Body of pancreas (tissue), 4 donors: Measurements from ENCODE around the gene RBP3. TPM values are rescaled to one million over a fixed set of nuclear protein-coding genes. Genes with fewer than 3 reads are reported as not detected.

Experiments used
- ATAC-seq: fragments of 150-250 bp; one replicate; pipeline ENCODE4 v1.9.1; 2016
- DNase-seq, 4 donors: peaks; one replicate each; pipeline ENCODE4 v3.0.0-alpha.2; 2019
- H3K27ac ChIP-seq, 4 donors: fragments of 200-600 bp; sonication (generic); 1 replicate in 3 of 4; 2 replicates in 1 of 4; pipeline versions ENCODE4 v1.5.1 to v1.6.1; 2016 to 2019; ENCODE audit warnings: mild to moderate bottlenecking in 1 of 4, mixed read lengths in 1 of 4, moderate library complexity in 1 of 4
- H3K27me3 ChIP-seq, 2 donors: fragments of 200-600 bp; sonication (generic); one replicate each; pipeline ENCODE4 v1.6.0; 2016; ENCODE audit warnings: mild to moderate bottlenecking in 1 of 2
- H3K36me3 ChIP-seq, 2 donors: fragments of 200-600 bp; sonication (generic); replicated peaks in 1 of 2; 2 replicates each; pipeline ENCODE4 v1.5.1; 2016; ENCODE audit warnings: low read depth in 2 of 2; ENCODE audit not compliant: insufficient read depth in 1 of 2
- H3K4me1 ChIP-seq: fragments of 200-600 bp; sonication (generic); one replicate; pipeline ENCODE4 v1.6.0; 2016
- H3K4me3 ChIP-seq, 2 donors: fragments of 200-600 bp; sonication (generic); 1 replicate in 1 of 2; 2 replicates in 1 of 2; pipeline ENCODE4 v1.5.1; 2016 to 2019
- H3K9me3 ChIP-seq, 3 donors: fragments of 200-600 bp; sonication (generic); 1 replicate in 2 of 3; 2 replicates in 1 of 3; pipeline ENCODE4 v1.5.1; 2016
- CTCF ChIP-seq, 7 experiments: fragments of 450-650 bp in 4 of 7; fragments of 200-600 bp in 3 of 7; sonication (generic) in 3 of 7; IDR thresholded peaks; one replicate each; pipeline ENCODE4 v1.5.1; 2016 to 2019; ENCODE audit warnings: antibody characterized with exemption in 7 of 7
- POLR2A ChIP-seq, 3 donors: fragments of 450-650 bp; IDR thresholded peaks; one replicate each; pipeline ENCODE4 v1.6.1; 2016; ENCODE audit warnings: antibody characterized with exemption in 3 of 3, mild to moderate bottlenecking in 2 of 3
- WGBS, 2 donors: methylation state at CpG; one replicate each; pipeline ENCODE4 v1.1.5; 2017; 5-methylcytosine and 5-hydroxymethylcytosine counted together
- intact Hi-C: fragments of 100-400 bp; cut with DNase I; formaldehyde crosslinking; loops from one replicate; pipeline ENCODE4 v1.15.1; 2023
- total RNA-seq, 2 donors: library from RNA; depleted of rRNA; stranded (reverse); fragments of >200 nt; gene quantifications; one replicate each; pipeline ENCODE4 v1.1.0, GENCODE V29; 2016

Gene RBP3
- total RNA-seq, 2 donors from 2014 or later: not detected

GRCh38 chr10:47360419-47361040 lies 12.4 kb downstream of the RBP3 start:
- Histone ChIP-seq H3K36me3 (no peaks in the 10 kb centered on the region), H3K9me3 (no peaks in the 10 kb centered on the region), H3K4me3 (no peak overlapping the region), H3K27me3 (no peaks in the 10 kb centered on the region), H3K27ac (no peak overlapping the region), H3K4me1 (no peaks in the 10 kb centered on the region)
- no peak for DNase-seq
- intact Hi-C loops: no loop called here
- TF ChIP-seq CTCF (IDR thresholded peaks at IDR 0.05) (no peak), POLR2A (IDR thresholded peaks at IDR 0.05) (no peak)
- 76 to 77% methylated on average over 12 to 14 of the region's 14 CpGs for WGBS, 2 donors
- no peak for ATAC-seq

- ATAC-seq: no peak
- WGBS, 2 donors: 53 to 68% methylated on average over 9 of the region's 9 CpGs
- intact Hi-C loops: no loop called here
Measured at GRCh38 chr10:47361293-47361692, 13.1 kb downstream of the RBP3 start.

GRCh38 chr10:47362199-47362598 lies 14.0 kb downstream of the RBP3 start:
- Histone ChIP-seq H3K4me1 (peaks cover 9% of the 10 kb centered on the region), H3K4me3 (no peak overlapping the region), H3K36me3 (no peaks in the 10 kb centered on the region), H3K27ac (no peak overlapping the region), H3K27me3 (no peaks in the 10 kb centered on the region), H3K9me3 (no peaks in the 10 kb centered on the region)
- intact Hi-C loops: no loop called here
- TF ChIP-seq CTCF (IDR thresholded peaks at IDR 0.05) (no peak), POLR2A (IDR thresholded peaks at IDR 0.05) (no peak)
- 80 to 83% methylated on average over 3 of the region's 3 CpGs for WGBS, 2 donors
- no peak for DNase-seq
- ATAC-seq: peak; percentile 17

More at GRCh38 chr10:47361293-47361692, 13.1 kb downstream of the RBP3 start:
- no peak for TF ChIP-seq POLR2A (IDR thresholded peaks at IDR 0.05)
- TF ChIP-seq CTCF (IDR thresholded peaks at IDR 0.05): peak; percentile 48 to 74 (median 60)
- Histone ChIP-seq H3K4me3 (no peak overlapping the region), H3K27me3 (no peaks in the 10 kb centered on the region), H3K36me3 (no peaks in the 10 kb centered on the region), H3K4me1 (peaks cover 3% of the 10 kb centered on the region), H3K9me3 (no peaks in the 10 kb centered on the region), H3K27ac (no peak overlapping the region)
- peak in 3 of 4 donors; percentile 28 to 69 (median 50) for DNase-seq

GRCh38 chr10:47363781-47364180 lies 15.6 kb downstream of the RBP3 start:
- intact Hi-C loops: no loop called here
- DNase-seq (no peak), ATAC-seq (no peak)
- H3K9me3 ChIP-seq: no peaks in the 10 kb centered on the region
- no peak for TF ChIP-seq CTCF (IDR thresholded peaks at IDR 0.05)
- TF ChIP-seq POLR2A (IDR thresholded peaks at IDR 0.05): no peak
- no peaks in the 10 kb centered on the region for H3K36me3 ChIP-seq
- peaks cover 9% of the 10 kb centered on the region for H3K4me1 ChIP-seq
- 46 to 55% methylated on average over 3 of the region's 3 CpGs for WGBS, 2 donors
- no peak overlapping the region for H3K4me3 ChIP-seq
- H3K27ac ChIP-seq: no peak overlapping the region
- H3K27me3 ChIP-seq: no peaks in the 10 kb centered on the region

- H3K36me3 ChIP-seq: no peaks in the 10 kb centered on the region
- no peaks in the 10 kb centered on the region for H3K9me3 ChIP-seq
- H3K27me3 ChIP-seq: no peaks in the 10 kb centered on the region
- intact Hi-C loops: no loop called here
- WGBS, 2 donors: 21 to 32% methylated on average over 4 of the region's 4 CpGs
- H3K4me3 ChIP-seq: no peak overlapping the region
- no peak for ATAC-seq
- TF ChIP-seq POLR2A (IDR thresholded peaks at IDR 0.05) (no peak), CTCF (IDR thresholded peaks at IDR 0.05) (no peak)
- peaks cover 9% of the 10 kb centered on the region for H3K4me1 ChIP-seq
- DNase-seq: peak in 1 of 4 donors; percentile 35
- no peak overlapping the region for H3K27ac ChIP-seq
Measured at GRCh38 chr10:47364366-47364765, 16.2 kb downstream of the RBP3 start.
